GM12878 (cell line): ENCODE results near the gene CHST2. TPM values are rescaled to one million over a fixed set of nuclear protein-coding genes. Genes with fewer than 3 reads are reported as not detected.

Experiments used
- BCL11A ChIP-seq: IDR thresholded peaks from 2 replicates; pipeline ENCODE4 v1.6.1; 2011; ENCODE audit warnings: low read depth, low read length
- BHLHE40 ChIP-seq, 2 experiments: fragments of 450-650 bp in 1 of 2; IDR thresholded peaks; 2 replicates each; pipeline ENCODE4 v1.6.1; 2011 to 2017; ENCODE audit warnings: low read depth in 2 of 2, borderline replicate concordance in 1 of 2, improper control_type of control experiment in 1 of 2, low read length in 1 of 2, mild to moderate bottlenecking in 1 of 2
- MTA2 ChIP-seq: fragments of 450-650 bp; IDR thresholded peaks from 2 replicates; pipeline ENCODE4 v1.6.1; 2016; ENCODE audit warnings: low read depth, mild to moderate bottlenecking, moderate library complexity
- MTA3 ChIP-seq: IDR thresholded peaks from 2 replicates; pipeline ENCODE4 v1.6.1; 2012; ENCODE audit warnings: low read length, inconsistent platforms, borderline replicate concordance
- MXI1 ChIP-seq: fragments of 150-350 bp; IDR thresholded peaks from 2 replicates; pipeline ENCODE4 v1.6.1; 2011; ENCODE audit warnings: low read depth, mild to moderate bottlenecking, inconsistent platforms, low read length, improper control_type of control experiment
- NR2C2 ChIP-seq: IDR thresholded peaks from 2 replicates; pipeline ENCODE4 v1.6.1; 2011; ENCODE audit warnings: borderline replicate concordance, low read depth; ENCODE audit not compliant: control insufficient read depth, insufficient read length
- SIN3A ChIP-seq: IDR thresholded peaks from 2 replicates; pipeline ENCODE4 v1.6.1; 2012; ENCODE audit warnings: low read depth, low read length, improper control_type of control experiment
- SIX5 ChIP-seq: IDR thresholded peaks from 2 replicates; pipeline ENCODE4 v1.6.1; 2011; ENCODE audit warnings: mild to moderate bottlenecking, low read depth, low read length, moderate library complexity; ENCODE audit not compliant: severe bottlenecking
- SMARCA5 ChIP-seq: fragments of 450-650 bp; IDR thresholded peaks from 2 replicates; pipeline ENCODE4 v1.6.1; 2017; ENCODE audit warnings: mild to moderate bottlenecking
- SPI1 ChIP-seq: IDR thresholded peaks from 2 replicates; pipeline ENCODE4 v1.6.1; 2011; ENCODE audit warnings: low read depth, mild to moderate bottlenecking, low read length, moderate library complexity, borderline replicate concordance; ENCODE audit not compliant: insufficient read depth
- SUPT20H ChIP-seq: IDR thresholded peaks from 2 replicates; pipeline ENCODE4 v1.6.1; 2011; ENCODE audit warnings: low read depth, mild to moderate bottlenecking, low read length, moderate library complexity, borderline replicate concordance; ENCODE audit not compliant: control insufficient read depth
- TCF7 ChIP-seq: IDR thresholded peaks from 2 replicates; pipeline ENCODE4 v1.6.1; 2014; ENCODE audit warnings: antibody characterized with exemption, borderline replicate concordance
- YY1 ChIP-seq: IDR thresholded peaks from 2 replicates; pipeline ENCODE4 v1.6.1; 2011; ENCODE audit warnings: low read depth, mild to moderate bottlenecking, low read length
- ZBED1 ChIP-seq: IDR thresholded peaks from 2 replicates; pipeline ENCODE4 v1.6.1; 2016; ENCODE audit warnings: borderline replicate concordance
- ZNF217 ChIP-seq: fragments of 450-650 bp; IDR thresholded peaks from 2 replicates; pipeline ENCODE4 v1.6.1; 2017; ENCODE audit warnings: antibody characterized with exemption, mild to moderate bottlenecking
- polyA plus RNA-seq, 11 experiments: library from polyadenylated mRNA; depleted of rRNA in 4 of 11; unstranded in 6 of 11; stranded (reverse) in 5 of 11; fragments of >200 nt; fragmentation: Nextera tagmentation in 4 of 11; fragmentation: Illumina TruSeq in 1 of 11; extraction: Ambion mirVana in 4 of 11; extraction: Trizol in 1 of 11; gene quantifications; 1 replicate in 1 of 11; 2 replicates in 10 of 11; pipeline versions ENCODE4 v1.2.1 to v1.2.3, GENCODE V29; 2011 to 2016; ENCODE audit warnings: inconsistent platforms in 2 of 11, missing spikeins in 2 of 11, low read depth in 1 of 11
- total RNA-seq, 4 experiments: library from RNA; depleted of rRNA in 3 of 4; stranded (reverse); fragments of >200 nt in 3 of 4; fragmentation: Illumina TruSeq in 1 of 4; extraction: Trizol in 1 of 4; gene quantifications; 2 replicates each; pipeline versions ENCODE4 v1.2.1 to v1.2.3, GENCODE V29; 2013 to 2021
- TF ChIP-seq, protein P1 (sequence below): fragments of 450-650 bp; IDR thresholded peaks from 2 replicates; pipeline ENCODE4 v1.6.1; 2017; ENCODE audit warnings: mild to moderate bottlenecking, moderate library complexity
- TF ChIP-seq, protein P2 (sequence below): IDR thresholded peaks from 2 replicates; pipeline ENCODE4 v1.6.1; 2012; ENCODE audit warnings: low read depth, low read length, improper control_type of control experiment

Gene CHST2
- total and polyA plus RNA-seq, 10 of the 15 experiments (the other 5 are each of a cell fraction or from before 2014, with no cell fraction given) = 1.6 to 37.2 (median 8.8) TPM

DNA sequence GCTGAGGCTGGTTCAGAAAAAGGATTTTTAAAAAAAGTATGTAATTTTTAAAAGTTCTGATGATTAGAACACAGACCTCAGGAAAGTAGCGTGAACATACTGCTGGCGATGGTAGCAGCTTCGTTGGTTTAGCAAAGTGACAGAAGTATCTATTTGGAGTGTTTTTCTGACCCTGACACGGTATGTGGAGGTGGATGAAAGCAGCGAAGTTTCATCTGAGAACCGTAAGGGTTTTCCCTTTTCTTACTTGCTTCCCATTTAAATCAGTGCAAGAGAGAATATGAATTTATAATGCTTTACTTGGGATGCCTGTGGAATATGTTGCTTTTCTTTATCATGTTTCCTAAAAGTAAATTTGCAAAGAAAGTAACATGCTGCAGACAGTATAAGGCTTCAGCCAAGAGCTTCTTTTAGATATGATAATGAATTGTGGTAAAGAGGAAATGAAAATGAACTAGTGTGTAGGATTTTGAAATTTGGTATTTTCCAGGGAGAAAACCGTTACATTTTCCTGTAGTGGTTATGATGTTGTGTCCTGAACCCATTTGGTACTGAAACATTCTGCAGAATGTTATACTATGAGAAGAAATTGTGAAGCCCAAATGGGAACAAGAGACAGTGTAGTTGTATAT is 3.9 kb downstream of the CHST2 start (continued):
- TF ChIP-seq BHLHE40 (IDR thresholded peaks at IDR 0.05; ENCODE audit: borderline replicate concordance in 1 of 2, low read depth in 2 of 2, low read length in 1 of 2) (no peak), MXI1 (no peak), YY1 (no peak), SUPT20H (no peak), ZBED1 (peak; percentile 63), SMARCA5 (0 out of 2 replicates have a peak, but pooled peaks have one; percentile 15), MTA3 (peak; percentile 78; the same call in 1 of the 2 replicates), SIX5 (no peak), BCL11A (peak; percentile 61; the same call in 1 of the 2 replicates), MTA2 (peak; percentile 36), SPI1 (peak; percentile 71), SIN3A (no peak), ZNF217 (peak; percentile 68; the same call in 1 of the 2 replicates), NR2C2 (no peak), TCF7 (peak; percentile 52; the same call in 1 of the 2 replicates)
- TF ChIP-seq, protein P1, sequence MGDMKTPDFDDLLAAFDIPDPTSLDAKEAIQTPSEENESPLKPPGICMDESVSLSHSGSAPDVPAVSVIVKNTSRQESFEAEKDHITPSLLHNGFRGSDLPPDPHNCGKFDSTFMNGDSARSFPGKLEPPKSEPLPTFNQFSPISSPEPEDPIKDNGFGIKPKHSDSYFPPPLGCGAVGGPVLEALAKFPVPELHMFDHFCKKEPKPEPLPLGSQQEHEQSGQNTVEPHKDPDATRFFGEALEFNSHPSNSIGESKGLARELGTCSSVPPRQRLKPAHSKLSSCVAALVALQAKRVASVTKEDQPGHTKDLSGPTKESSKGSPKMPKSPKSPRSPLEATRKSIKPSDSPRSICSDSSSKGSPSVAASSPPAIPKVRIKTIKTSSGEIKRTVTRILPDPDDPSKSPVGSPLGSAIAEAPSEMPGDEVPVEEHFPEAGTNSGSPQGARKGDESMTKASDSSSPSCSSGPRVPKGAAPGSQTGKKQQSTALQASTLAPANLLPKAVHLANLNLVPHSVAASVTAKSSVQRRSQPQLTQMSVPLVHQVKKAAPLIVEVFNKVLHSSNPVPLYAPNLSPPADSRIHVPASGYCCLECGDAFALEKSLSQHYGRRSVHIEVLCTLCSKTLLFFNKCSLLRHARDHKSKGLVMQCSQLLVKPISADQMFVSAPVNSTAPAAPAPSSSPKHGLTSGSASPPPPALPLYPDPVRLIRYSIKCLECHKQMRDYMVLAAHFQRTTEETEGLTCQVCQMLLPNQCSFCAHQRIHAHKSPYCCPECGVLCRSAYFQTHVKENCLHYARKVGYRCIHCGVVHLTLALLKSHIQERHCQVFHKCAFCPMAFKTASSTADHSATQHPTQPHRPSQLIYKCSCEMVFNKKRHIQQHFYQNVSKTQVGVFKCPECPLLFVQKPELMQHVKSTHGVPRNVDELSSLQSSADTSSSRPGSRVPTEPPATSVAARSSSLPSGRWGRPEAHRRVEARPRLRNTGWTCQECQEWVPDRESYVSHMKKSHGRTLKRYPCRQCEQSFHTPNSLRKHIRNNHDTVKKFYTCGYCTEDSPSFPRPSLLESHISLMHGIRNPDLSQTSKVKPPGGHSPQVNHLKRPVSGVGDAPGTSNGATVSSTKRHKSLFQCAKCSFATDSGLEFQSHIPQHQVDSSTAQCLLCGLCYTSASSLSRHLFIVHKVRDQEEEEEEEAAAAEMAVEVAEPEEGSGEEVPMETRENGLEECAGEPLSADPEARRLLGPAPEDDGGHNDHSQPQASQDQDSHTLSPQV = no peak
- TF ChIP-seq, protein P2, sequence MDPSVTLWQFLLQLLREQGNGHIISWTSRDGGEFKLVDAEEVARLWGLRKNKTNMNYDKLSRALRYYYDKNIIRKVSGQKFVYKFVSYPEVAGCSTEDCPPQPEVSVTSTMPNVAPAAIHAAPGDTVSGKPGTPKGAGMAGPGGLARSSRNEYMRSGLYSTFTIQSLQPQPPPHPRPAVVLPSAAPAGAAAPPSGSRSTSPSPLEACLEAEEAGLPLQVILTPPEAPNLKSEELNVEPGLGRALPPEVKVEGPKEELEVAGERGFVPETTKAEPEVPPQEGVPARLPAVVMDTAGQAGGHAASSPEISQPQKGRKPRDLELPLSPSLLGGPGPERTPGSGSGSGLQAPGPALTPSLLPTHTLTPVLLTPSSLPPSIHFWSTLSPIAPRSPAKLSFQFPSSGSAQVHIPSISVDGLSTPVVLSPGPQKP = no peak
